Measurements from ENCODE around the gene MAFB.

DNA sequence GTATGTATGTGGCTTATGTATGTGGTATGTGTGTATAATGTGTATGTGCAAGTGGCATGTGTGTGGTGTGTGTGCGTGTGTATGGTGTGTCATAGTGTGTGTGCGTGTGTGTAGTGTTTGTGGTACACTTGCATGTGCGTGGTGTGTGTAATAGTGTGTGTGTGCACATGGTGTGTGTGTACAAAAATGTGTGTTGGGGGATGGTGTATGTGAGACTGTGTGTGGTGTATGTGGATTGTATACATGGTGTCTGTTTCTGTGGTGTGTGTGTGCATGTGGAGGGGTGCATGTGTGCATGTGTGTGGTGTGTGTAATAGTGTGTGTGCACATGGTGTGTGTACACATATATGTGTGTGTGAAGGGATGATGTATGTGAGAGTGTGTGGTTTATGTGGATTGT is 21.5 kb downstream of the MAFB start:
- TF ChIP-seq, protein P1, sequence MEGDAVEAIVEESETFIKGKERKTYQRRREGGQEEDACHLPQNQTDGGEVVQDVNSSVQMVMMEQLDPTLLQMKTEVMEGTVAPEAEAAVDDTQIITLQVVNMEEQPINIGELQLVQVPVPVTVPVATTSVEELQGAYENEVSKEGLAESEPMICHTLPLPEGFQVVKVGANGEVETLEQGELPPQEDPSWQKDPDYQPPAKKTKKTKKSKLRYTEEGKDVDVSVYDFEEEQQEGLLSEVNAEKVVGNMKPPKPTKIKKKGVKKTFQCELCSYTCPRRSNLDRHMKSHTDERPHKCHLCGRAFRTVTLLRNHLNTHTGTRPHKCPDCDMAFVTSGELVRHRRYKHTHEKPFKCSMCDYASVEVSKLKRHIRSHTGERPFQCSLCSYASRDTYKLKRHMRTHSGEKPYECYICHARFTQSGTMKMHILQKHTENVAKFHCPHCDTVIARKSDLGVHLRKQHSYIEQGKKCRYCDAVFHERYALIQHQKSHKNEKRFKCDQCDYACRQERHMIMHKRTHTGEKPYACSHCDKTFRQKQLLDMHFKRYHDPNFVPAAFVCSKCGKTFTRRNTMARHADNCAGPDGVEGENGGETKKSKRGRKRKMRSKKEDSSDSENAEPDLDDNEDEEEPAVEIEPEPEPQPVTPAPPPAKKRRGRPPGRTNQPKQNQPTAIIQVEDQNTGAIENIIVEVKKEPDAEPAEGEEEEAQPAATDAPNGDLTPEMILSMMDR (IDR thresholded peaks at IDR 0.05; ENCODE audit: insufficient read depth, low read length, poor library complexity, severe bottlenecking) = no peak
- no peak for TF ChIP-seq EZH2phosphoT487 (conservative IDR thresholded peaks at IDR 0.05; ENCODE audit: low read length)
